CD4-positive, alpha-beta T cell treated with Interleukin-4 for 4 hours (primary cell): ENCODE measurements around the gene TERB1.
A peak's percentile ranks its signal among the peaks of the same experiment; 100 is the strongest.

Source experiments
- DNase-seq: peaks from one replicate; pipeline ENCODE4 v3.0.0-alpha.2; 2020

Gene TERB1

GRCh38 chr16:66741169-66741900 is 60.0 kb downstream of the TERB1 start:
- no peak for DNase-seq

- no peak for DNase-seq
Observed at GRCh38 chr16:66740533-66740932, 60.9 kb downstream of the TERB1 start.

- DNase-seq = peak; percentile 22
Observed at GRCh38 chr16:66740010-66740409, 61.4 kb downstream of the TERB1 start.

DNA sequence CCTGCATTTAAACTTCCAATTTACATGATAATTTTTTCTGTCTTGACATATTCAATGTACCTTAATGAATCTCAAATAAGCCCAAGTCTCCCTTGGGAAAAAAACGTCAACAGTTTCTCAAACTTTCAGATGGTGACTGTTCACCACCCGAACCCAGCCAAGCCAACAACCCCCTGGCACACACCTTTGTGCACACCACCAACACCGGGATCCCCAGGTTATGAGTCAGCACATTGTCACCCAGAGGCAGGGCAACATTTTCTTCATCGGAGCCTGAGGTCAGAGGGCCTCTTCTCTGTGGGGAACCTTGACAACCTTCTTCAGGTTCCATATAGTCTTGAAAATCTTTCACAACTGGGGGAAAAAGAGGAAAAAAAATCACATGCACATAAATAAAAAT is 65.5 kb downstream of the TERB1 start:
- no peak for DNase-seq

GRCh38 chr16:66731101-66731500 is 70.3 kb downstream of the TERB1 start:
- DNase-seq = no peak

GRCh38 chr16:66728804-66729203 is 72.6 kb downstream of the TERB1 start:
- no peak for DNase-seq

DNA sequence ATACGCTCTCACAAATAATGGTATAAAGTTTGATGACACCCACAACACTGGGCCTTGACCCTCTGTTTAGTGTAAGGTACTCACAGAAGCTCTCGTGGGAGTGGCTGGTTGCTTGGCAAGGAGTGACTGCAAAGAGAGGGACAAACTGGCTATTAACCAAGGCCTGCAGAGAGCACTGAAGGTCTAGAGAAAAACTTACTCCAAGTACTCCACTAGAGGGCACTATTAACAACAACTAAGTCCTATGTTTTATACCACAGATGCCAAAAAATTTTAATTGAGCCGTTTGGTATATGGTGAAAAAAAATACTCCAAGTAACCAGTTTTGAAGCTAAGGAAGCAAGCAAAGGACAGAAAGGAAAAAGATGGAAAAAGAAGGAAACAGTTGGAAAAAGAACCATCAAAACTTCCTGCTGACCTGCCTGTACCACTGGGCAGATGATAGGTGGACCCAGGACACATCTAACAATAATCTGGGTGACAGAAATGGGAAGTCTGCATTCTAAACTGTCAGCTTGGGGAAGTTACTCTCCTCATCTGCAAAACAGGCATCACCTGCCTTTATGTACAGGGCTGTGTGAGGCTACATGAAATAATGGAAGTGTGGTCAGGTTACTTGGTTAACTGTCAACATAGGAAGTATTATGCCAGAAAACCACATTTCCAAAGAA is 73.1 kb downstream of the TERB1 start:
- peak; percentile 55 for DNase-seq

DNA sequence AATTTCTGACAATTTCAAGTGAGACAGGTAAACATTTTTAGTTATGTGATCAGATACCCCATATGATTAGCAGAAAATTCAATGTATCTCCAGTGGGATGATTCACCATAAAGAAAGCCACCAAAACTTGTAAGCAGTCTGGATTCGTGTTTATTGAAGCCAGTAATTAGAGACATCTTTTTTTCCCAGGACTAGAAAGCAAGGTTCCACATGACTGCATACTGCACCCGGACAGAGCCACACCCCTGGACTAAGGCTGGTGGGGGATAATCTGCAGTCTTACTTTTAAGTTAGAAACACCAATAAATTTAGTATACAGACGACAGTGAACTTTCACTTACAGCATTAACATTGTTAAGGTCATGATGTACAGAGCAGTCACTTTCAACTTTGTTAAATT is 80.6 kb downstream of the TERB1 start:
- DNase-seq = no peak

GRCh38 chr16:66719246-66719645 is 82.1 kb downstream of the TERB1 start:
- DNase-seq = no peak

DNA sequence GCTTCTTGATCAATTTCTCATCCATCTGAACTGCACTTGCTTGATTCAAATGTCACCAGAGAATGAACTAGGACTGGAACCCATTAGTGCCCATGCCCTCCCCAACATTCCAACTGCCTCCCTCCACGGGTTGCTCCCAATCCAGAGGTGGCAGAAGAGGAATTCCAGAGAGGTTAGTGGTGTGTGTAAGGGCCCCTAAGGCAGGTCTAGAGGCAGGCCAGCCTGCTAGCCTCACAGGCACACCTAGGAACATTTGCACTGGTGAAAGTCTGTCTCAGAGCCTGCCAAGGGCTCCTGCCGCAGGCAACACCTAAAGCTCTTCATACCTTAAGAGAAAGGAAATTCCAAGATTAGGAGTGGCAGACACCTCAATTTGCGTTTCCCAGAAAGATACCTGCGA is 83.6 kb downstream of the TERB1 start:
- no peak for DNase-seq

DNA sequence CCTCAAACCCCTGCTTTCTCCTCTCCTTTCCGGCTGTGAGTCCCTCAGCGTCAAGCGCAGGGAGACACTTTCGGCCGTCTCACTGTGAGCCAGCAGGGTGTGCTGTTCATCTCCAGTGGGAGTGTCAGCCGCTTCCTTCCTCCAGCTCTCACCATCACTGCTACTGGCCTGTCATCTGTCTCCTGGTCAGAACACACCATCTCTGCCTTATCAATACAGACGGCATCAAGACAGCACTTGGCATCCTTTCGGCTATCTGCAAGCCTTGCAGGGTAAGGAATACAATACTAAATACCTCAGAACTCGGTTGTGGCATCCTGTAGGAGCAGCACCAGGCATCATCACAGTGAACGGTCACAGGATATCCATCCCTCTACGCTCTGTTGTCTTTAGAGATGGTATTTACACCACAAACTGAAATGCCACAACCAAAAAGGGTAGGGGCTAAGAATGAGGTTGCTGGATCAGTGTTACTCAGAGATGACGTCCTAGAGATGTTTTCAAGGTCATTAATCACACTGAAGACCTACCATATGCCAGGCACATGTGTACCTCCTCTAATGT is 84.2 kb downstream of the TERB1 start:
- no peak for DNase-seq

GRCh38 chr16:66714654-66715307 is 86.6 kb downstream of the TERB1 start:
- DNase-seq = no peak

- DNase-seq = no peak
Observed at GRCh38 chr16:66714062-66714461, 87.3 kb downstream of the TERB1 start.

GRCh38 chr16:66713076-66713475 is 88.3 kb downstream of the TERB1 start:
- DNase-seq = no peak

DNA sequence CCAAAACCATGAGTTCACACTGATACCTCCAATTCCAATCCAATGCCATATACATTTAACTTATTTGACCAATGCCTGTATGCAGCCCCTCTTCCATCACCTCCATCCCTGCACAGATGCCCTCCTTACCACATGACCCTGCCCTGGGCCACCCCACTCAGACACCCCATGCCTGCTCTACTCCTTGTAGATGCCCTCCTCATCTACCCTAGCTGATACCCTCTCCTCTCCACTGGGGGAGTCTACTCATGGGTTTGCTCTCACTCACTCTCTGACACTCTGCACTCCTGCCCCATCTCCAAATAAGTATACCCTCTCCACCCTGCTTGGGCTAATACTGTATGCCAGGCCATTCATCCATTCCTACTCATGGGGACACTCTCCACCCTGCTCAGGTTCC is 88.9 kb downstream of the TERB1 start:
- no peak for DNase-seq

DNA sequence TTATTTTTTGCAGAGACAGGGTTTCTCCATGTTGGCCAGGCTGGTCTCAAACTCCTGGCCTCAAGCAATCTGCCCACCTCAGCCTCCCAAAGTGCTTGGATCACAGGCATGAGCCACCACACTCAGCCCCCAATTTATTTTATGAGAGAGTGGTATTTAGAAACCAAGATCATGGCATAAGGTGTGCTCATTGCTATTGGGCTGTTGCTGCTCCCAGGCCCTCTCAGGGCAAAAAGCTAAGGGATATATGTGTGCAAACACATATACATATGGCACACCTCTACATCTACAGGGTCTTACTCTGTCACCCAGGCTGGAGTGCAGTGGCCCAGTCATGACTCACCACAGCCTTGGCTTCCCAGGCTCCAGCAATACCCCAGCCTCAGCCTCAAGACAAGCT is 89.8 kb downstream of the TERB1 start:
- DNase-seq = no peak

GRCh38 chr16:66706506-66706880 is 94.9 kb downstream of the TERB1 start:
- DNase-seq = no peak

- DNase-seq = no peak
Observed at GRCh38 chr16:66705790-66706505, 95.4 kb downstream of the TERB1 start.
